ENCODE data around the gene TEX29.

Gene TEX29

DNA sequence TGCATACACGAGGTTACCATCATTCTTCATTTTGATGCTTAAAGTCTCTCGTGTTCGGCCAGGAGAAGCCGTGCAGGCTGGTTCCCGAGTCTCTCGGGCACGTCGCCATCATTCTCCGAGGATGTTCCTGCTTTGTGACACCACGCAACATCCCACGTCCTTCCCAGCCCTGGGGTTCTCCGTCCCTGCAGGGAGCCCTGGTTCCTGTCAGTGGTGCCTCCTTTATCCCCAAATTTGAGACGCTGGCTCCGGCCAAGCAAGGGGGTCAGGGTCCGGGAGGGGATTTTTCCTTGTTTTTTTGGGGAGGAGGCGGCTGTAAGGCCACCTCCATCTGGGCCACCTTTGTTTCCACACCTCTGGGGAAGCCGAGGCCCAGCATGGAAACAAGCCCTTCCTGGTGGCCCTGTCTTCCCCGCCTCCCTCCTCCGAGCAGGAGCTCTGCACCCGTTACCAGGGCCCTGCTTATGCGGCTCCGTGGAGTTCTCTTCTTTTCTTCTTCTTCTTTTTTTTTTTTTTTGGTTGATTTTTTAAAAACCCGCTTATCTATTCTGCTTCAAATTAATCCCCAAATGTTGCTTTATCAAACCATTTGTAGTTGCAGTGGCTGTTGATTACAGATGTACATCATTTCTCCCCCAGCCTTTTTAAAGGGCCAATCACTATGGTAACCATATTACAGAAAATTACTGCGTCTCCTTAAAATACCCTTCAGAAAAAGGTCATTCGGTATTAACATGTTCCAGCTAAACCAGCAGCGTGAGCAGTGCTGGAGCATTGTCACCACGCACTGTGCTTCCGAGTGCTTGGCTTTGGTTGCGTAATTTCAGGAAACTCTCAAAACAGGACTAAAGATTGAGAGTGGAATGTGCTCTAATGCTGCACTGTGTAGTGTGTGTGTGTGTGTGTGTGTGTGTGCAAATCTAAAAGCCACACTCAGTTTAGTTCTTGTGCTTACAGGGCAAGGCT is 50.4 kb downstream of the TEX29 start:
- ATAC-seq, result no peak
- DNase-seq, result no peak

DNA sequence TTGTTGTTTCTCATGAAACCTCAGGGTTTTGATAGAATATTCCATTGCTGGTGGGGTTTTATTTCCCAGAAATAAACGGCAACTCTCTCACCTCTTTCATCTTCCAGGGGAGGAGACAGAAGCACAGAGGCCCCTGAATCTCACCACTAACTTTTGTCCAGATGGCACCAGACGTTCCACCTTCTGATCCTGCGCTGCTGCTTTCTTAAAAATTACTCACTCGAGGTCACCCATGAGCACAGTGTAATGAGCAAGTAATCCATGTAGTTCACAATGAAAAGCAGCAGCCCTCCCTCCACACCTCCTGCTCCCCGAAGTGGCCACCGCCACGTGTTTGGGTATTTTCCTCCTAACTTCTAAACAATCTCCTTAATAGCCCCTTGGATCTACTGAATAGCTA is 51.3 kb downstream of the TEX29 start:
- ATAC-seq, result no peak
- DNase-seq, result no peak

DNA sequence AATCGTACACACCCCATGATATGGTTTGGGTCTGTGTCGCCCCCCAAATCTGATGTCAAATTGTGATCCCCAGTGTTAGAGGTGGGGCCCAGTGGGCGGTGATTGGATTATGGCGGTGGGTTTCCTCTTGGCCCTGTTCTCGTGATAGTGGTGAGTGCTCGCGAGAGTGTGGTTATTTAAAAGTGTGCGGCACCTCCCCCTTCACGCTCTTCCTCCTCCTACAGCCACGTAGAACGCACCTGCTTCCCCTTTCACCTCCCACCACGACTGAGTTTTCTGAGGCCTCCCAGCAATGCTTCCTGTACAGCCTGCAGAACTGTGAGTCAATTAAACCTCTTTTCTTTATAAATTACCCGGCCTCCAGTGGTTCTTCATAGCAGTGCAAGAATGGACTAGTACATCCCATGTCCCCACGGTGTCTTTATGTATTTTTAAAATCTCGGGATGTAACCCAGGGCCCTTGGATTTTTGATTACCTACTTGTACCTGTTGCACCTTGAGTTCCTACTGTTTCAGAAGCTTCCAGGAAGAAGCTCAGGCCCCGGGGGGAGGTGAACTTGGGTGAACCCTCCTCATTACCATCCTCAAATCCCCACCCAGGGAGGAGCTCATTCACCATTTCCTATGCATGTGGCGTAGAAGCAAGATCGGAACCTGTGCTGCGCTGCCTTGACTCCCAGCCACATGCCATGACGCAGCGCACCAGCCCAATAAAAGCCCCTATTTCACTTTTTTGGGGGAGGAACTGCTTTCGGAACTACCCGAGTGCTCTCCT is 52.4 kb downstream of the TEX29 start:
- DNase-seq (no peak), ATAC-seq (no peak)

DNA sequence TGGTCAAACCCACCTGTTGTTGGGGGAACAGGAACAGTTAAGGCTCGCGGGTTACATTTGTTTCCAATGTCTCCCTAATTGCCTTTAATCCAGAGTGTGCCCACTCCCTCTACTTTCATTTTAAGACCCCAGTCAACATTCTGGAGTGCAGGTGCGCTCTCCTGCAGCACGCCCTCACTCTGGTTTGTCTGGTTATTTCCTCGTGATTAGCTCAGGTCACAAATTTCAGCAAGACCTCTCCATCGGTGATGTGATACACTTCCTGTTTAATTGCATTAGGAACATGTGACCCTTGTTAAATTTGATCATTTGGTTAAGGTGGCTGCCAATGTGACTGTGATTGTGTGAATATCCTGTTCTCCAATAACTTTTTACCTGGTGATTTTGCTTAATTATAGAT is 53.0 kb downstream of the TEX29 start:
- ATAC-seq, result no peak
- no peak for DNase-seq

DNA sequence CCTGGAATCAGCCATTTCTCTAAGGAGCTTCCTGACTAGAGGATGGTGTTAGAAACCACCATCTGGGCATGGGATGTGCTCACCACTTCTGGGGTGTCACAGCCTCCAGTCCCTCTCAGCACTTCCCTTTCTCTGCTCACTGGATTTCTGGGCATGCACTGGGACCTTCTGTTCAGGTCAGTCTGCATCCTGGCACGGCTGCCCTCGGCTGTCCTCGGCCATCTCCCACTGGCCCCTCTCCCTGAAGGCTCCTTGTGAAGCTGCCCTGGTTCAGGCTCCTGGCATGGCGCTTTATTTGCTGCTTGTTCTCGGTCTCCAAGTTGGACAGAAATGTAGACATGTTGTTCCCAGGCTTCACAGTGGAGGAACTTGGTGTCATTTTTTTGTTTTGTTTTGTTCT is 60.0 kb downstream of the TEX29 start:
- DNase-seq (no peak), ATAC-seq (no peak)

DNA sequence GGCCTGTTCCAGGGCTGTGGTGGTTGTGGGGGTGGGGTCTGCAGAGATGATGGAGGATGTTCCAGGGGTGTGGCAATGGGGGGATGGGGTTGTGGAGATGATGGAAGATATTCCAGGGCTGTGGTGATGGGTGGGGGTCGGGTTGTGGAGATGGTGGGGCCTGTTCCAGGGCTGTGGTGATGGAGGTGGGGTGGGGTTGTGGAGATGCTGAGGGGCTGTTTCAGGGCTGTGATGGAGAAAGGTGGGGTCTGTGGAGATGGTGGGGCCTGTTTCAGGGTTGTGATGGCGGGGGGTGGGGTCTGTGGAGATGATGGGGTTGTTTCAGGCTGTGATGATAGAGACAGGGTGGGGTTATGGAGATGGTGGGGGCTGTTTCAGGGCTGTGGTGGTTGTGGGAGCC is 62.0 kb downstream of the TEX29 start:
- ATAC-seq (no peak), DNase-seq (no peak)

DNA sequence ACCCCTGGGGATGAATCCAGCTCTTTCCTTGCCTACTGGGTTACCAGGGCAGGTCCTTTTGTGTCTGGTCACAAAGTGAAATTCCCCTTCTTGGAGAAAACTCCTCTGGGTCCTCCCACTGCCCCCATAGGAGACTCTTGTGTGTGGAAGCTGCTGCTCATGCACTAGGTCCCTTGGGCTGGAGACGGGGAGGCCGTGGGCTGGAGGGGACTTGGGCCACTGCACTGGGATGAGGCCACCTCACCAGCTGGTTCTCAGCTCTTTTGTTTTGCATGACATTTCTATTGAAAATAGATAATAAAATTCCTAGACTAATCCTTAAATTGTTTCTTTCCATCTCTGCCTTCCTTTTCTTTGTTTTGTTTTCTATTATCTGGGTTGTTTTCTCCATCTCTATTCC is 62.4 kb downstream of the TEX29 start:
- ATAC-seq (no peak), DNase-seq (no peak)

DNA sequence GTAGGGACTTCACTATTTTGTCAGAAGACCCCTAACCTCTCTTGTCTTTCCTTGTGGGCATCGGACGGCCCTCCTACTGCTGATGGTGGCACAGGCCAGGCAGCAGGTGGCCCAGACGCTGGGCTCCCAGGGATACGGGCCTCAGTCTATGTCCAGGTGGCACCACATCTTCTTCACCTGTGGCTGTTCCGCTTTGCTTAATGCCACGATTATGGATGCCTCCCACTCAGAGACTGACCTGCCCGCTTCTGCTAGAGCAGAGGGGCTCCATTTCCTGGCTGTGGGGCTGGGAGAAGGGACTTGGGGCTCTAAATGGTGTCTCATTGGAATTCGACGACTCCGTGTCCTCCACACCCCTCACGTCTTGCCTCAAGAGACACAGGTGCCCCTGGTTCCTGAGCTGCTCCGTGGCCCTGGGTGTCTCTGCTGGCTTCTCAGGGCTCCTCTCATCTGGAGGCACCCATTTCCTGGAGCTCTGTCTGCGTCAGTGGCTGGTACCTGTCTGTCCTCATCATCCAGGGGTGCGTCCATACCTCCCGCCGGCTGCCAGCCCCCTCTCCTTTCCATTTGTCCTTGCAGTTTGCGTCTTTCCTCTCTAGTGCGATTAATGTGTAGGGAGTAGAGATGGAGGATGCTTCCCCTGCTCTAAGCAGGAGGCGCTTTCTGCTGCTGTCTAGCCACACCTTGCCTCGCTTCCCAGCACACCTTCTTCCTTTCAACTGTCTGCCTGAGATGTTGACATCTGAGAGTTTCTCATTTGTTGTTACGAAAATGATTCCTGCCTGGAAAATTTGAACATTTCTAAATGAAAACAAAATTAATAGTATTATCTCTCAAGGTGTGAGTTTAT is 63.4 kb downstream of the TEX29 start:
- ATAC-seq (no peak), DNase-seq (no peak)

DNA sequence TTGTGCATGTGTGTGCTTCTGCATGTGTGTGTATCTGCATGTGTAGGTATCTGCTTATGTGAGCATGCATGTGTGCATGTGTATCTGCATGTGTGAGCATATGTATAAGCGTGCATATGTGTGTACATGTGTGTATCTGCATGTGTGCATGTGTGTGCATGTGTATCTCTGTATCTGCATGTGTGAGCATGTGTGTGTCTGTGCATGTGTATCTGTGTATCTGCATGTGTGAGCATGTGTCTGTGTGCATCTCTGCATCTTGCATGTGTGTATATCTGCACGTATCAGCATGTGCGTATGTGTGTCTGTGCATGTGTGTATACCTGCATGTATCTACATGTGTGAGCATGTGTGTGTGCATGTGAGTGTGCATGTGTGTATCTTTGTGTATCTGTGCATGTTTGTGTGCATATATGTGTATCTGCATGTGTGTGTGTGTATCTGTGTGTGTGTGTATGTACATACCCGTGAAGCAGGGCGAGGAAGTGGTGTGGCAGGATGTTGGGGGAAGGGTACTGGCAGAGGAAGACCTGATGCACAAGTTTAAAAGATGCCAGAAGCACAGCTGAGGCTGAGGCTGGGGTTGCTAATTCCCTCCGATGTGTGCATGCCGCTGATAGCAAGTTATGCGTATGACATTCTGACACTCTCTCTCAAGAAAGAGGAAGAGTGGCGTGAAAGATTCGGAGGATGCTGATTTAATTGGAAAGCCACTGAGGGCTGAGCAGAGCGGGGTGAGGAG is 64.2 kb downstream of the TEX29 start:
- ATAC-seq (no peak), DNase-seq (no peak)

DNA sequence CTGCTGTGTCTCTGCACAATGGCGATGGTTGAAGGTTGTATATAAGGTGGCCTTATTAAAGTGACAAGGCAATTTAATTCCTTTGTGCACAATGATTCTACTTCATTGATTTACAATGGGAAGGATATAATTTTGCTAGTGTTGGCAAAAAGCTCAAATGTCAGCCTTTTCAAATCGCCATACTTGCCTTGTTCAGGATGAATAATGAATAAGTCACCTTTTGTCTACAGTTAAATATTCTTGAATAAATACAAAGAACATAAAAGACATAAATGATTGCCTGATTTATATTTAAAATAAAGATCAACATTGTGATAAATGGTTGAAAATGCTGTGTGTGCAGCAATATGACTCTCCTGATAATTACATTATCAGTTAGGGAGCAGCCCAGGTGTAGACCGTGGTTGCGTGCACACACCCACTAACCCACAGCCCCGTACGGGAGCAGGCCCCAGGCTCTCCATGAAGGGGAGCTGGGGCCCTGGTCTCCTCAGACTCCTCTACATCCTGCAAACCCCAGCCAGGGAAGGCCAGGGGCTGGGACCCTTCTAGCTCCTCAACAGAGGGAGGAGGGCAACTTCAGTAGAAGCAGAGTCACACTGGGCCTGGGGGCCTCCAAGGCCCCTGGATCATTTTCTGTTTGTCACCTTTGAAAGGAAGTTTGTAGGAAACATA is 64.9 kb downstream of the TEX29 start:
- DNase-seq (no peak), ATAC-seq (no peak)

DNA sequence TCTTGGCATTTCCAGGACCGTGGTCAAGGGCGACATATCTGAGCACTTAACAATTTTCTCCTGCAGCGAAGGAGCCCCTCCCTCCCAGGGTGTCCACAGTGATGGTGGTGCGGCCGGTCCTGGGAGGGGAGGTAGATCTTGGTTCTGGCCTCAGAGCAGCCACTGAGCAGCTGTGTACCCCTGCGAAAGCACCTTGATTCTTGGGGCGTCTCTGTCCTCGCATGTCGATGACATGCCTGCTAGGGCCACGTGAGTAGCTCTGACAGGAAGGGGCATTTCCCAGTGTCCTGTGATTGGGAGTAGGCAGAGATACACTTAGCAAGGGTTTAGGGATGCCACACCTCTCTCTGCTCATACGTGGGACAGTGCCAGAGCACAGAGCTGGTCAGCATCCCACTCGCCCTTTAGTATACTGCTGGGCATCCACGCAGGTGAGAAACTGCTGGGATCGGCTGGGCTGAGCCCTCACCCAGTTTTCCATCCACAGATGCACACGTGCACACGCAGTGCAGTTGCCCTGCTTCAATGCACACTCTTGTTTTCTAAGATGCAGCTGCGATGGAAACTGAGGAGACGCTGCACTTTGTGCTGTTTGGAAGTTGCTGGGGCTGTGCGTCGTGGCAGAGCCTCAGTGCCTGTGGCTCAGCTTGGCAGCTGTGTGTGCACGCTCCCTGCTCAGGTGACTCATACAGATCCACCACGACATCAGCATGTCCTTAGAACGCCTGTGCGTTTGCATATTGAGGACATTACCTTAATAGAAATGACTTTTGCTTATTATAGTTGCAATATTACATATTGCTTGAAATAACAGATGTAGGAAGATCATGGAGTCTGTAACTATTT is 66.8 kb downstream of the TEX29 start:
- peak; percentile 40 for ATAC-seq
- no peak for DNase-seq

DNA sequence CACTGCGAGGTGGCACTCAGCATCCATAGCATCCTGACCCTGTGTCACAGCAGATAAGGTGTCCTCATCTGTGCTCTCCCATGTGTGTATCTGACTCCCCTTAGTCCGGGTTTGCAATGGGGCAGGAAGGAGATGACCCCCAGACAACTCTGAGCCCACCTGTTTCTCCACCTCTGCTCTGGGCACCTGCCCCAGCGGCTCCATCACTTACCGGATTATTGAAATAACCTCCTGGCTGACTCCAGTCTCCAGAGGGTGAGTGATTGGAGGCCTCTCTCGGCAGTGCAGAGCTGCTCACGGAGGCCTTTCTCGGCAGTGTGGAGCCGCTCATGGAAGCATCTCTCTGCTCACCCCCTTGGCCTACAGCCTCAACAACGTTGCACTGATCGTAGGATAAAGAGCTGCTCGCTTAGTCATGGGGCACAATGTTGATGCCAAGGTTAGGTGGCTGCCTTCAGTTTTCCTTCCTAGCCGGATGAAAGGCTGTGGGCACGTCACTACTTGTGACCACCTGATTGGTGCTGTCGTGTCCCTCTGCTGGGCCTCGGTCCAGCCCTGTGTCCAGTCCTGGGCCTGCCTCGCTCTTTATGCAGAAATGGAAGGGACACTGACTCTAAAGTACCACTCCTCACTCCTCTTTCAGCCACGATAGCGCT is 67.6 kb downstream of the TEX29 start:
- ATAC-seq, result no peak

DNA sequence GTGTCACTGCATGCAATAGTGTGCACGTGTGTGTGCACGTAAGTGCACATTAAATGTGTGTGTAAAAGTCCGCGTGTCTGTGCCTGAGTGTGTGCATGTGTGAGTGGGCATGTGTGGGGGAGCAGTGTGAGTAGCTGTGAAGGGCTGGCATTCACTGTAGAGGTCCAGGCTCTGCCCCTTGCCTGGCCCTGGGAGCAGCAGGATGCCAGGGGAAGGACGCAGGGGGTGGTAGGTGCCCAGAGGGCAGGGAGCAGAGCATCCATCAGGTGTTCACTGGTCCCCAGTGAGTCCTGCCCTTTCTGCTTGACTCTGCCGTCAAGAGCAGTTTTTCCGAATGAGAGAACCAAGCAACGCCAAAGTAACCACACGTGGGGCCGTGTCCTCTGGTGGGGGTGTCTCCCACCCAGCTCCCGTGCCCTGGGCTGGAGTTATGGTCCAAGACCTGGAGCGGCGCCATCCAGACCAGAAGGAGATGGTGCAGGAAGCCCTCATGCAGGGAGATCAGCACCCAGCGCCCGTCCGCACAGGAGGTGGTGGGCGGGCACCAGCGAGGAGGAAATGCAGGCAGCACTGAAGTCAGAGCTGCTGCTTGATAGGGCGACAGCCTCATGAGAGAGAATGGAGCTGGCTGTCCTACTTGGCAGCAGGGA is 68.5 kb downstream of the TEX29 start:
- DNase-seq, result peak; percentile 35
- peak; percentile 64 for ATAC-seq

More for the DNA sequence above, 67.6 kb downstream of the TEX29 start:
- DNase-seq, result no peak

DNA sequence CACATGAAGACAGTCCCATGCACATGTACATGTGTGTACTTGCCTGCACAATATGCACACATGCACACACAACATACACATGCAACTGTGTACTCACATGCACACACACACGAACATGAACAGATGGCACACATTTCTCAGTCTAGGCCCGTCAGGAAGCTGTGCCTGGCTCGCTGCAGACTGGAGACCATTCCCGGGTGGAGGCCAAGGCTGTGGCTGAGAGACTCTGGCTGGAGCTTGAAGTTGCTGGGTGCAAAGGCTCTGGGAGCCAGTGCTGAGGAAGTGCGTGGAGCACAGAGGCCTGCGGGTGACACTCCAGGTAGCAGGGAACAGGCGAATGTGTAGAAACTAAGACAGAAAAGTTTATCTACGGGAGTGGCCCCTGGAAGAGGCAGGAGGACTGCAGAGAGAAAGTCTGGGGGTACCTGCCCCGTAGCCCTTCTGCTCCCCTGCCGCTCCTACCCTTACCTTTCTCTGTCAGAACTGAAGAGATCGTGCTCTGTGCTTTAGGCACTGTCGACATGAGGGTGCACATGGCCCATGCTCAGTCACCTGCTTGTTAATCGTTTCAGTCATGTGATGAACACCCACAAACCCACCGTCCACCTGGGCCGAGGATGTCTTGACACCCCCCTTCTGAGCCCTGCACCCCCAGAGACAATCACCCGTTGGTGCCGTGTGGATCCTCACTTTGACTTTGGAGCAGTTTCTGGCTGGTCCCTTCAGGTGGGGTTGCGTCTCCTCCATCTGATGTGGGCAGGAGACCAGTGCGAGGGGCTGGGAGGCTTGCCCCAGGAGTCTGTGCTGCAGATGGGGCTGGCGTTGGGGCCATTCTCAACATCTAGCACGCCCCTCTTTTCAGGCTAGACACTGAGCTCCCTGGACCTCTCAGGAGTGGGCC is 69.4 kb downstream of the TEX29 start:
- DNase-seq, result no peak
- no peak for ATAC-seq

DNA sequence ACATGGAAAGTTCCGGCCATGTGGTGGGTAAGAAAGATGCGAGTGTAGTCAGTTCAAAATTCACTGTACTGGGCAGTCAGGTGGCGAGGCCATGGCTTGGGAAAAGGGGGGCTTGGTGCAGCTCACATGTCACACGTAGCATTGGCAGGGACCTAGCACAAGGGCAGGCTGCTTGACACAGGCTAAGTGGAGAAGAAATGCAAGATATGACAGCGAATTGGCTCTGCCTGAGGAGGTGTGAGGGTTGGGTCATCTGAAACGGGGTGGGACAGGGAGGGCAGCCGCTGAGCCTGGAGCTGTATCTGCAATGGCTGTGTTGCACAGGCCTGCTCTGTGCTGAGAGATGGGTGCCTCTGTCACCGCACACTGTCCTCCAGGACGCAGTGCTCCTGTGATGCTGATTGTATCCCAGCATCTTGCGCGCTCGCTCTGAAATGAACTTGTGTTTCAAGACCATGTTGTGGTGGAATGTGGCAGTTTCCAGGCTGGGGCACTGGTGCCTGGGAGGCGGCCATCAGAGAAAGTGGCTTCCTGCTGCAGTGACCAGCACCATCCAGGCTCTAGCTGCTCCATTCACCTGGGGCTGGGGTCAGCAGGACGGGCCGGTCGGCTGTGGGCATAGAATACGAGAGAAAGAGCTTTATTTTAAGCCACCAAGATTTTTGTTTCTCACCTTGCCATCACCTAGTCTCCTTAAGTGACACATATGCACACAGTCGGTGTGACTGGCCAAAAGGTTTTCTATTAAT is 70.3 kb downstream of the TEX29 start:
- no peak for DNase-seq

DNA sequence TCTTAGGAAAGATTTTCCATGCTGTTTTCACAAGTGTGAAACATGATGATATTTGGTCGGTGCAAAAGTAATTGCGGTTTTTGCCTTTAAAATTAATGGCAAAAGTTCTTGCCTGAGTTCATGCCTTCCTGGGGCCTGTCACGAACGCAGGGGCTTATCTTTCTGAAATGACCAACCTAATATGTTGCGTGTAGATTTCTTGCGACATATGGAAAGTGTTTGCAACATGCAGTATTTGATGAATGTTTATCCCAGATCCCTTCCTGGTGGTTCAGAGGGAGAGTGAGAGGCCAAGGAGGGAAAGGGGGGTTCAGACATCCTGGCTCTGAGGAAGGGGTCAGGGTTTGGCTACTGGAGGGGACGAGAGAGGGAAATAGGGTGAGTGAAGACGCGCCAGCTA is 72.0 kb downstream of the TEX29 start:
- DNase-seq (no peak), ATAC-seq (no peak)

More for the DNA sequence above, 70.3 kb downstream of the TEX29 start:
- no peak for ATAC-seq

DNA sequence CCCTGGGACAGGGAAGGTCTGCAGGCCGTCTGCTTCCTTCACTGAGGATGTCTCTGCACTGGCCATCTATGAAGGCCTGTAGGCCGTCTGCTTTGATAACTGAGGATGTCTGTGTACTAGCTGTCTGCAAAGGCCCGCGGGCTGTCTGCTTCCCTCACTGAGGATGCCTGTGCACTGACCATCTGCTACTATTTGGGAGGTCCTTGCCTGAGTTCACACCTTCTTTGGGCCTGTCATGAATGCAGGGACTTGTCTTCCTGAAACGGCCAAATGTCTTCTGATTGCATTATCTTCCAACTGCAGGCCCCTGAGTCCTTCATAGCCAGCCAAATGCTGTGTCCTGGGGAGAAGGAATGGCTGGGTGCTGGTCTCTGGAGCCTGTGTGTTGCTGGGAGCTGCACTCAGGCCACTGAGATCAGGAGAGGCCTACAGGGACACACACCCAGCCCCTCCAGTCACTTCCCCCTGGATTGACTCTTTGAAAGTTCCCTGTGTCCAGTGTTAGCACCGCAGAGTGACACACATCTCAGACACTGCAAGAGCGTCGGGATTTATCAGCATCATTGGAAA is 72.9 kb downstream of the TEX29 start:
- no peak for DNase-seq
- no peak for ATAC-seq

All from stimulated activated naive CD8-positive, alpha-beta T cell treated with anti-CD3 and anti-CD28 coated beads, Interleukin-15, Interleukin-2, amounts not matched to agents 100 U/mL and 50 U/mL, for 24 hours (primary cell).